ENCODE measurements around the gene CYP27C1.

CYP27C1 gene

DNA sequence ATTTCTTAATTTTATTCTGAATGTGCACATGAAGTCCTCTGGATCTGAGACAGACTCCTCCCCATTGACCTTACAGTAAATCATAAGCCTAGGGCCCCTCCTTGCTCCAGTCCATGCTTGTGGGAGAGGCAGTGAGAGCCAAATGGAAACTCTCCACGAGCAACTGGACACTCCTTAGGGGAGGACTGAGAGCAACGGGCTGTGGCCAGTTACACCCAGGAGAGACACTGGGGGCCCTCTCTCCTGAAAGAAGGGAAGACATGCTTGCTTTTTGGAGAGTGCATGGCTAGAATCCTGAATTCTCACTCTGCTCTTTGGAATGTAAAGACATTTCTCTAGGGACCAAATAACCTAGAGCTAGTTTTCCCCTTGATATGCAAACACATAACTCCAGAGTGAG is 64.2 kb downstream of the CYP27C1 start:
- H3K27me3 ChIP-seq (ENCODE audit: control insufficient read depth in 1 of 2, insufficient read depth in 2 of 2, low read length in 2 of 2), result no peaks in the 10 kb centered on the region
- H3K36me3 ChIP-seq (ENCODE audit: insufficient read depth, low read length), result no peaks in the 10 kb centered on the region
- H3K9ac ChIP-seq (ENCODE audit: low read length), result no peak overlapping the region
- no peak overlapping the region for H3K27ac ChIP-seq (ENCODE audit: low read depth, low read length)
- H3K9me3 ChIP-seq (ENCODE audit: low read length), result no peaks in the 10 kb centered on the region
- peaks cover 6% of the 10 kb centered on the region for H3K4me1 ChIP-seq (ENCODE audit: insufficient read depth, low read length)
- no peak overlapping the region for H3K4me3 ChIP-seq (ENCODE audit: low read depth in 1 of 2, low read length in 2 of 2)

GRCh38 chr2:127155028-127155581 is 65.0 kb downstream of the CYP27C1 start:
- H3K27me3 ChIP-seq (ENCODE audit: control insufficient read depth in 1 of 2, insufficient read depth in 2 of 2, low read length in 2 of 2), result no peaks in the 10 kb centered on the region
- no peaks in the 10 kb centered on the region for H3K36me3 ChIP-seq (ENCODE audit: insufficient read depth, low read length)
- no peak overlapping the region for H3K4me3 ChIP-seq (ENCODE audit: low read depth in 1 of 2, low read length in 2 of 2)
- H3K9me3 ChIP-seq (ENCODE audit: low read length), result no peaks in the 10 kb centered on the region
- H3K27ac ChIP-seq (ENCODE audit: low read depth, low read length), result no peak overlapping the region
- peaks cover 6% of the 10 kb centered on the region for H3K4me1 ChIP-seq (ENCODE audit: insufficient read depth, low read length)
- no peak overlapping the region for H3K9ac ChIP-seq (ENCODE audit: low read length)

DNA sequence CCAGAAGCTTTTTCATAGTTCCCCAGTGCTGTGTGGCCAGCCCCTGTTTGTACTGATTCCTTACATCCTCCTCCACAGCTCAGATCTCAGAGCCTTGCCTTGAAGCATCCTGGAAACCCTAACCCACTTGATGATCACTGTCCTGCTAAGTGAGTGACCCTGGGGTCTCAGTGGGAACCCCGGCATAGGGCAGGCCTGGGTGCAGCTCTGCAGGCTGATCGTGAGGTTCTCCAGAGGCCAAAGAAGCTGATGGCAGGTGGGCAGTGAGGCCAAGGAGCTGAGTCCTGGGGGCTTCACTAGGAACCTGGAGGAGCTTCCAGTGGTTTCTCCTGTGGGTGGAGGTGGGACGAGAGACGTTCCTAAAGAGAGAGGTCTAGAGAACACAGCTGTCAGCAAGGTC is 65.7 kb downstream of the CYP27C1 start:
- no peaks in the 10 kb centered on the region for H3K36me3 ChIP-seq (ENCODE audit: insufficient read depth, low read length)
- H3K9ac ChIP-seq (ENCODE audit: low read length), result no peak overlapping the region
- peaks cover 6% of the 10 kb centered on the region for H3K4me1 ChIP-seq (ENCODE audit: insufficient read depth, low read length)
- H3K27ac ChIP-seq (ENCODE audit: low read depth, low read length), result no peak overlapping the region
- no peak overlapping the region for H3K4me3 ChIP-seq (ENCODE audit: low read depth in 1 of 2, low read length in 2 of 2)
- no peaks in the 10 kb centered on the region for H3K27me3 ChIP-seq (ENCODE audit: control insufficient read depth in 1 of 2, insufficient read depth in 2 of 2, low read length in 2 of 2)
- H3K9me3 ChIP-seq (ENCODE audit: low read length), result no peaks in the 10 kb centered on the region

DNA sequence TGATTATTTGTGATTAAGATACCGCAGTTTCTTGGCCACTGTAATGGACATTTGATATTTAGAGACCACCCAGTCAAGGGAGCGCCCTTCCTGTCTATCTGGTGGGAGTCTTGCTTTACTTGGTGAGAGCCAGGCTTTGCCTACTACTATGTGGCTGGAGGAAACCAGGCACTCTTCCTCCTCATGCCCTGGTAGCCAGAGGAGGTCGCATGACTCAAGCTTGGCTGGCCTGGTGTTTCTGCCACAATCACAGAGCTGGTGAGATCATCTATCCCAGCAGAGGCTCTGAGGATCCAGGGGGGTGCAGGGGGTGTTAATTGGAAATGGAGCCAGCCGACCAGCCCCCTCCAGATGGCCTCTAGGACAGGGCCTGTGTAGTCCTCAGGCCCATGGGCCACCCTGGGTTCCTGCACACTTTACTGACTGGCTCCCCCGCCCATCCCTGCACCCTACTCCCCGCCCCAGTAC is 66.4 kb downstream of the CYP27C1 start:
- Histone ChIP-seq H3K36me3 (ENCODE audit: insufficient read depth, low read length) (no peaks in the 10 kb centered on the region), H3K4me3 (ENCODE audit: low read depth in 1 of 2, low read length in 2 of 2) (no peak overlapping the region), H3K9ac (ENCODE audit: low read length) (no peak overlapping the region), H3K27me3 (ENCODE audit: control insufficient read depth in 1 of 2, insufficient read depth in 2 of 2, low read length in 2 of 2) (no peaks in the 10 kb centered on the region), H3K27ac (ENCODE audit: low read depth, low read length) (no peak overlapping the region), H3K4me1 (ENCODE audit: insufficient read depth, low read length) (peaks cover 6% of the 10 kb centered on the region), H3K9me3 (ENCODE audit: low read length) (no peaks in the 10 kb centered on the region)

GRCh38 chr2:127150996-127151395 is 69.1 kb downstream of the CYP27C1 start:
- no peak overlapping the region for H3K4me3 ChIP-seq (ENCODE audit: low read depth in 1 of 2, low read length in 2 of 2)
- no peaks in the 10 kb centered on the region for H3K9me3 ChIP-seq (ENCODE audit: low read length)
- no peak overlapping the region for H3K9ac ChIP-seq (ENCODE audit: low read length)
- no peak overlapping the region for H3K27ac ChIP-seq (ENCODE audit: low read depth, low read length)
- no peaks in the 10 kb centered on the region for H3K36me3 ChIP-seq (ENCODE audit: insufficient read depth, low read length)
- H3K4me1 ChIP-seq (ENCODE audit: insufficient read depth, low read length), result peaks cover 1% of the 10 kb centered on the region
- H3K27me3 ChIP-seq (ENCODE audit: control insufficient read depth in 1 of 2, insufficient read depth in 2 of 2, low read length in 2 of 2), result no peaks in the 10 kb centered on the region

GRCh38 chr2:127149384-127149783 is 70.7 kb downstream of the CYP27C1 start:
- no peak overlapping the region for H3K27ac ChIP-seq (ENCODE audit: low read depth, low read length)
- H3K36me3 ChIP-seq (ENCODE audit: insufficient read depth, low read length), result no peaks in the 10 kb centered on the region
- no peak overlapping the region for H3K9ac ChIP-seq (ENCODE audit: low read length)
- no peaks in the 10 kb centered on the region for H3K9me3 ChIP-seq (ENCODE audit: low read length)
- H3K4me3 ChIP-seq (ENCODE audit: low read depth in 1 of 2, low read length in 2 of 2), result no peak overlapping the region
- H3K27me3 ChIP-seq (ENCODE audit: control insufficient read depth in 1 of 2, insufficient read depth in 2 of 2, low read length in 2 of 2), result no peaks in the 10 kb centered on the region
- H3K4me1 ChIP-seq (ENCODE audit: insufficient read depth, low read length), result no peaks in the 10 kb centered on the region

GRCh38 chr2:127146820-127147502 is 73.1 kb downstream of the CYP27C1 start:
- Histone ChIP-seq H3K4me1 (ENCODE audit: insufficient read depth, low read length) (no peaks in the 10 kb centered on the region), H3K36me3 (ENCODE audit: insufficient read depth, low read length) (no peaks in the 10 kb centered on the region), H3K27ac (ENCODE audit: low read depth, low read length) (no peak overlapping the region), H3K9me3 (ENCODE audit: low read length) (no peaks in the 10 kb centered on the region), H3K27me3 (ENCODE audit: control insufficient read depth in 1 of 2, insufficient read depth in 2 of 2, low read length in 2 of 2) (no peaks in the 10 kb centered on the region), H3K4me3 (ENCODE audit: low read depth in 1 of 2, low read length in 2 of 2) (no peak overlapping the region), H3K9ac (ENCODE audit: low read length) (no peak overlapping the region)

DNA sequence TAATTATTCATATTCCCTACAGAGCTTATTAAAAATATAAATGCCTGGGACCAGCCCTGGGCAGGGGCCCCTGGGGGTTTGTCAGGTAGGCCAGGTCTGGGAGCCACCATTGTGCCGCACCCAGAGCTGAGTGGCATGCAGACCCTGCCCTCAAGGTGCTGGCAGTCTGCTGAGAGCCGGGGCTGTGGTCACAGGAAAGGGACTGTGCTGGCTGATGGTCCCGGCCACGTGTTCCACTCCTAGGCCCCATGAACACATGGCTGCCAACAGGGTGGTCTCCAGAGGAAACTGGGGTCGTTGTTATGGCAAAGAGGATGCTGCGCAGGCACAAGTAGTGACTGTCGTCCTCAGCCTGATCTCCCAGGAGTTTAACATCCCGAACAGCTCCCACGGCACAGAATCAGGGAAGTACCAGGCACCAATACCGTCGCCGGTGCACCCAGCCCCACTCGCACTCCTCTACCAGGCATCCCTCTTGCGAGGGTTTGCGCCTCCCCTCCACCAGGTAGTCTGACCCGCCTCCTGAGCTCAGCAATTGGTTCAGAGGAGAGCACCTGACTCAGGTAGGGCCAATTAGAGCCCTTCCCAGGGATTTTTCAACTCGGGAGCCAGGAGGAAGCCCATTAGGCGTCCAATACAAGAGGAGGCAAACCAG is 73.9 kb downstream of the CYP27C1 start:
- H3K36me3 ChIP-seq (ENCODE audit: insufficient read depth, low read length), result no peaks in the 10 kb centered on the region
- H3K4me1 ChIP-seq (ENCODE audit: insufficient read depth, low read length), result no peaks in the 10 kb centered on the region
- no peak overlapping the region for H3K4me3 ChIP-seq (ENCODE audit: low read depth in 1 of 2, low read length in 2 of 2)
- H3K9me3 ChIP-seq (ENCODE audit: low read length), result no peaks in the 10 kb centered on the region
- no peak overlapping the region for H3K27ac ChIP-seq (ENCODE audit: low read depth, low read length)
- no peaks in the 10 kb centered on the region for H3K27me3 ChIP-seq (ENCODE audit: control insufficient read depth in 1 of 2, insufficient read depth in 2 of 2, low read length in 2 of 2)
- no peak overlapping the region for H3K9ac ChIP-seq (ENCODE audit: low read length)

- Histone ChIP-seq H3K4me1 (ENCODE audit: insufficient read depth, low read length) (no peaks in the 10 kb centered on the region), H3K9ac (ENCODE audit: low read length) (no peak overlapping the region), H3K27me3 (ENCODE audit: control insufficient read depth in 1 of 2, insufficient read depth in 2 of 2, low read length in 2 of 2) (no peaks in the 10 kb centered on the region), H3K27ac (ENCODE audit: low read depth, low read length) (no peak overlapping the region), H3K9me3 (ENCODE audit: low read length) (no peaks in the 10 kb centered on the region), H3K36me3 (ENCODE audit: insufficient read depth, low read length) (no peaks in the 10 kb centered on the region), H3K4me3 (ENCODE audit: low read depth in 1 of 2, low read length in 2 of 2) (no peak overlapping the region)
These were observed 74.7 kb downstream of the CYP27C1 start for GRCh38 chr2:127145280-127145895.

- Histone ChIP-seq H3K9ac (ENCODE audit: low read length) (no peak overlapping the region), H3K9me3 (ENCODE audit: low read length) (no peaks in the 10 kb centered on the region), H3K4me1 (ENCODE audit: insufficient read depth, low read length) (no peaks in the 10 kb centered on the region), H3K27ac (ENCODE audit: low read depth, low read length) (peak overlapping the region; percentile 4), H3K36me3 (ENCODE audit: insufficient read depth, low read length) (no peaks in the 10 kb centered on the region), H3K4me3 (ENCODE audit: low read depth in 1 of 2, low read length in 2 of 2) (no peak overlapping the region), H3K27me3 (ENCODE audit: control insufficient read depth in 1 of 2, insufficient read depth in 2 of 2, low read length in 2 of 2) (no peaks in the 10 kb centered on the region)
These were observed 76.0 kb downstream of the CYP27C1 start for GRCh38 chr2:127143841-127144782.
